ENCODE data around the gene RAE1.
A peak's percentile ranks its signal among the peaks of the same experiment; 100 is the strongest.
"Not testable (repeated sequence)": the region's sequence is repeated elsewhere in the genome, so short reads cannot be mapped to it uniquely, and the experiment has no call there.

Gene RAE1

DNA sequence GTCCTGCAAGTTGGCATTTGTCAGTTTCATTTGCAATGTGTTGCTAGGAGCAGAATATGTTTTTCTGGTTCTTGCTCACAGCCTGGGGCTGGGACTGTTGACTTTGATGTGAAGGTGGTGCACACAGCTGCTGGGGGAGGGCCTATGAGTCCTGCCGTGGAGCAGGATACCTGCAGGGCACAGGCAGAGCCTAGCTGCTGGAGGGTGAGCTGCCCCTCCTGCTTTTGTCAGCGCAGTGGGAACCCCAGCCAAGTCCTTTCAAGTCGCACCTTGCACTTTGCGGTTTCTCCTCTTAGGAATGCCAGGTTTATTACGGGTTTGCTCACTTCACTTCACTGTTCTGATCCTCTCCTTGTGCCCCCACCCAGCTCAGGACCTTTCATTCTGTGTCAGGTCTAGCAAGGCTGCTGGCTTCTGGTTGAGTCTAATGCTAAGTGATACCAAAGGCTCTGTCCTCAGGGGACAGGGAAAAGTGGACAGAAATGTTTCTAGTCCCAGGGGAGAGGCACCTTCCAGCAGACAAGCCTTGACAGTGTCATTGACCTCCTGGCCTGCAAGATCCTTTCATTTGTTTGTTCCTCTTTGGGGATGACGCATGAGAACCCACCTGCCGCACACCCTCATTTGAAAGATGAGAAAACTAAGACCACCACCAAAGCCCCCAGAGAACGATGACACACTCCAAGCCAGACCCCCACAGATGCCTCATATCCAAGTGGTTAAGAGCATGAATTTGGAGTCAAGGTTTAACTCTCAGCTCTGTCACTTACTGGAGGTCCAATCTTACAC lies 24.2 kb upstream of the RAE1 start:
- no peak for DNase-seq

DNA sequence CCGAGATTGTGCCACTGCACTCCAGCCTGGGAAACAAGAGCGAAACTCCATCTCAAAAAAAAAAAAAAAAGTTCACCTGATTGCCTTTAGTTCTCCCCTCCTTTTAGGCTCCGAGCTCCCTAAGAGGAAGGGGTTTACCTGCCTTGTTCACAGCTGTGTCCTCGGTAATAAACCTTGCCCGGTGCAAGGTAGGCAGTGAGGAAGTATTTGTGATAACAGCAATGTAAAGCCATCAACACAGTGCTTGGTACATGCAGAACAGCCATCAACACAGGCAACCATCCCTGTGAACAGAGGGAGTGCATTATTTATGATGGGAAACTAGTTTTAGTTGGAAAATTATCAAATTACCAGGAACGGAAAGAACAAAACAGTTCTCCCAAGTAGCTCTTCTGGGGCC lies 23.2 kb upstream of the RAE1 start:
- DNase-seq = no peak

- no peak for DNase-seq
Measured at GRCh38 chr20:57329608-57330221, 21.3 kb upstream of the RAE1 start, which contains the start of gene SPO11. TSS of gene SPO11 (plus strand) at chr20:57329803. CDS start at chr20:57329868, 65 bp downstream.

DNA sequence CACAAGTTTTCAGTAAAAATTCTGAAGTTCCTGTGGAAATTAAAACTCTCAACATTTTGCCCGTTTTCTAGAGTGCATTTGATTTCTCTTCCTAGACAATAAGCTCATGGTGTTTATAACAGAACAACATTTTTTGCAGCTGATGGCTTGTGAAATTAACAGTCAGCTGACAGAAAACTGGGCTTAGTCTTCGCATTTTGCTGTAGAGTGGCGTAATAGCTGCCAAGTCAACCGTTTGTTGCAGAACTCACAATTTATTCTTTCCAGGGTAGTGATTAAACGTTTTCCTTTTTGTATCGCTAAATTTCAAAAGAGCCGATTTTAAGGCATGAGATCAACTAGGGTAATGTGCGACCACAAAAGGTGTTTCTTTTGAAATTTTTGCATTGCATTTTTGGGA lies 20.1 kb upstream of the RAE1 start:
- no peak for DNase-seq

DNA sequence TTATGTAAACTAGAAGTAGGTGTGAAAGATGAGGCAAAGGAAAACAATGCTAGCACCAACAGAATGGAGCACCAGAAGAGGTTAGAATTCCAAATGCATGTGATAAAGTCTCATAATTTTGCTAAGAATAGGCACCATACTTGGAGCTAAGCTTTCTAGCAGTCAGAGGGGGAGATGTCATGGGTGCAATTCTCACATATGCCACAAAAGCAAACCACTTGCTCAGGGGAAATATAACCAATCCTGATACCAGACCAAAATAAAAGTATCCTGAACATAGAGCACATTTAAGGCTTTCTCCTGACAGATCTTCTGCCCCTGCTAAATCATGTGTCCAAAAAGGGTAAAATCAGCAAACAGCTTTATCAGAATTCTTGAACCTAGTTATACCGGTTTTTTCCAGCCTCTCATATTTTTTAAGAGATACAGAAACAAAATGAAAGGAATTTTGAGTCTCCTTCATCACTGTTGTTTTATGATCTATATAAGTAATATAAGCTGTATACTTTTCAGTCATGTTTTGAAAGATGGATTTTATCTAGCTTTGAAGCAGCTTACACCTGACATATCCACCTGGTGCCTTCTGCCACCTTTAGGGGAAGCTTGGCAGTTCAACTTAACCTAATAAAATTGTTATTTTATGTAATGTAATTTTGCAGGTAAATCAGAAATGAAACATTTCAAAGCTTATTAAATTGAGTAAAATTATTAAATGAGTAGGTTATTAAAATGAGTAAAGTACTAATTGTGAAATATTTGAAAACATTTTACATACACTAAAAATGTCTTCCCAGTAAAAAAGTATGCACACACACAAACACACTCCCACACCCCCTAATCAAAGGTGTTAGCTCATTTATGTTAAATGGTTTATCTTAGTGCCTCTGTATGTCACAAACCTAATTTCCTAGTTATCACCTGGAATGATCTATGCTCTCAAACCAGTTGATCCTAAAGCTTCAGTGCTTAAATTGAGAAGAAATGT lies 18.7 kb upstream of the RAE1 start:
- no peak for DNase-seq

DNA sequence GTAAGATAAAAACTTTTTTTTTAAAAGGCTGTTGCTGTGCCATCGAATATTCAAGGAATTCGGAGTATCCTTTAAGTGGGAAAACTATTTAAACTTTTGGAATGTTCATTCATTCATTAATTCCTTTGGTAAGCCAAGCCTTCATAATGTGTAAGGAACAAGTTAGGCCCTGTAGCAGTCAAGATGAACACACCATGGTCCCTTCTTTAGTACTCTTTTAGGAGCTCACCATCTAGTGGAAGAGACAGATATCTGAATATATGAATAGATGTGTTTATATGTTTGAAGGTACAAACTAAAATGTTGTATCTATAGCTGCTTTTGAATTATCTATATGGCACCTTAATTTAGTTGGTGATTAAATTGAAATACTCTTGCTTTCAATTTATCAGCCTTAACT lies 15.7 kb upstream of the RAE1 start:
- DNase-seq = no peak

DNA sequence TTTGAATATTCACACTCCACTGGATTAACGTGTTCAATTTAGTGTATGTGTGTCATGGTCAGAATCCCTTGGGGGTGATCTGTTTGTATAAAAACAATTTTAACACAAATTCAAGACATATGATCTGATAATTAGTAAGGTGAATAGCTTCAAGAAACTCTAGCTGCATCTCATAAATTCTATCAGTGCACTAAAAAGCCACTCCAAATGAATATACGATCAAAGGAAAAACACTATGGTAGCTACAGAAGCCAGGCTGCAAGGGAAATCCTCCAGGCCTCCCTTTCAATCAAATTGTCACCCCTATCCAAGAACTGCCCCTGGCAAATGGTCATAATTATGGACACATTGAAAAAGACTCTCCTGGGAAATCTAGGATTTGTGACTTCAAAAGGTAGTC lies 9.4 kb upstream of the RAE1 start:
- DNase-seq = no peak

- no peak for DNase-seq
Measured at GRCh38 chr20:57342829-57343228, 8.2 kb upstream of the RAE1 start.

GRCh38 chr20:57346477-57346876 lies 4.6 kb upstream of the RAE1 start:
- DNase-seq = peak; percentile 35

GRCh38 chr20:57347393-57347792 lies 3.7 kb upstream of the RAE1 start:
- no peak for DNase-seq

DNA sequence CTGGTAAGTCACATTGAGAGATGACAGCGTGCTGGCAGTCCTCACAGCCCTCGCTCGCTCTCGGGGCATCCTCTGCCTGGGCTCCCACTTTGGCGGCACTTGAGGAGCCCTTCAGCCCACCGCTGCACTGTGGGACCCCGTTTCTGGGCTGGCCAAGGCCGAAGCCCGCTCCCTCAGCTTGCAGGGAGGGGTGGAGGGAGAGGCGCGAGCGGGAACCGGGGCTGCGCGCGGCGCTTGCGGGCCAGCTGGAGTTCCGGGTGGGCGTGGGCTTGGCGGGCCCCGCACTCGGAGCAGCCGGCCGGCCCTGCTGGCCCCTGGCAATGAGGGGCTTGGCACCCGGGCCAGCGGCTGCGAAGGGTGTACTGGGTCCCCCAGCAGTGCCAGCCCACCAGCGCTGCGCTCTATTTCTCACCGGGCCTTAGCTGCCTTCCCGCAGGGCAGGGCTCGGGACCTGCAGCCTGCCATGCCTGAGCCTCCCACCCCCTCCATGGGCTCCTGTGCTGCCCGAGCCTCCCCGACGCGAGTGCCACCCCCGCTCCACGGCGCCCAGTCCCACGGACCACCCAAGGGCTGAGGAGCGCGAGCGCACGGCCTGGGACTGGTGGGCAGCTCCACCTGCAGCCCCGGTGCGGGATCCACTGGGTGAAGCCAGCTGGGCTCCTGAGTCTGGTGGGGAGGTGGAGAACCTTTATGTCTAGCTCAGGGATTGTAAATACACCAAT lies 2.7 kb upstream of the RAE1 start:
- DNase-seq = not testable (repeated sequence)

- DNase-seq = not testable (repeated sequence)
Measured at GRCh38 chr20:57348922-57349574, 2.0 kb upstream of the RAE1 start.

DNA sequence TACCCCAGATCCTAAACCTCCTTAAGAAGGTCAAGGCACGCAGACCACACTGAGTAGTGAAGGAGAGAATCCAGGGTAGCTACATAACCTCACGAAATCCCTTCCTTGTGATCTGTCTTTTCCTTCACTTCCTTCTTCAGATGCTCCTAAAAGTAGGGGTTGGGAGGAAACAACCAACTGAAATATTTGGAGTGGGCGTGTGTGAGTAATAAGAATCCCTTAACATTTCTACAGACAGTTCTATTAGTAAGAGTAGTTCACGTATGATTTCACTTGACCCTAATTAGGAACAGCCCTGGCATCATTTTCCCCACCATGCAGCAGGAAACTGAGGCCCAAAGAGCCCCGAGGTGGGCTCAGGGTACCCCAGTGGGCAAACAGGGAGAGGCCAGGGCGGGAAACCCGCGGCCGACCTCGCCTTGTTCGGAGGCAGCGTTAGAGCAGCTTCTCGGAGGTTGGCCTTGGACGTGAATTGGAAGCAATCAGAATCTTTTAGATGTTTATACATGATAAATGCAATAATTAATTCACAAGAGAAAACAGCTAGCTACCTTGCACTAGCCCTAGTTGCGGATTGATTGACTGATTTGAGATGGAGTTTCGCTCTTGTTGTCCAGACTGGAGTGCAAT lies 859 bp upstream of the RAE1 start:
- no peak for DNase-seq

DNA sequence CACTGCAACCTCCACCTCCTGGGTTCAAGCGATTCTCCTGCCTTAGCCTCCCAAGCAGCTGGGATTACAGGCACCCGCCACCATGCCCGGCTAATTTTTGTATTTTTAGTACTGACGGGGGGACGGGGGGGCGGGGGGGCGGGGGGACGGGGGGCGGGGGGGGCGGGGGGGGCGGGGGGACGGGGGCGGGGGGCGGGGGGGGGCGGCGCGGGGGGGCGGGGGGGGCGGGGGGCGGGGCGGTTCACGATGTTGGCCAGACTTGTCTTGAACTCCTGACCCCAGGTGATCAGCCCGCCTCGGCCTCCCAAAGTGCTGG lies 371 bp upstream of the RAE1 start:
- DNase-seq = not testable (repeated sequence)

DNA sequence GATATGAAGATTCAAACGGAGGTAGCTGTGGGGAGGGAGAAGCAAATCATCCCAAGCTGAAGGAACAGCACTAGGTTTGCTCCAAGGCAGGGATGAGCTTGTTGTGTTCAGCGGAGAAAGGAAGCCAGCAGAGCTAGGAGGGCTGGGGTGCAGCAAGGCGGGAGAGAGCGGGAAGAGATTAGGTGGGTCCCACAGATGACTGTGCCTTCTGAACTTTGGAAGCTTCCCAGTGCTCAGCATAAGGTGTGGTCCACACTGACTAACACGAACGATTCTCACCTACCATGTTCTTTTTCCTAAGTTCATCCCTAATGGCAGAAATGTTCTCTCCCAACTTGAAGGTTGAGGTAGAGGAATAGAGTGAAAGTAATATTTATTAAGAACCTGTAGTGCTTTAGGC lies 1.2 kb downstream of the RAE1 start:
- no peak for DNase-seq

DNA sequence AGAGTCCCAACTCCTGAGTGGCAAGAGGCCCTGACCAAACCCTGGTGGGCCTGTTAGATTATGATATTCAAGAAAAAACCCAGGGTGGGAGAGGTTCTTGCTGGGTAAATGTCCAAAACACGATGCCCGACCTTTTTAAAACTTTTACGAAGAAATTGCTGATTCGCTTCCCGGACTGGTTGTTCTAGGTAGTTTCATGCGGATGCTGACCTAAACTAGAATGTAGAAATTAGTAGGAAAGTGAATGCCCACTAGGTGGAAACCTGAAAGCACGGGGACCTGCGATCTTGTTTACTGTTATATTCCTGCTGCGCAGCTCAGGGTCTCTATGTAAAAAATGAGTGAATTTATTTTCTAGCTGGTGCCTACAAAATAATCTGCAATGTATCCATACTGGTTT lies 2.3 kb downstream of the RAE1 start:
- DNase-seq = no peak

GRCh38 chr20:57361517-57361916 lies 10.5 kb downstream of the RAE1 start:
- no peak for DNase-seq

DNA sequence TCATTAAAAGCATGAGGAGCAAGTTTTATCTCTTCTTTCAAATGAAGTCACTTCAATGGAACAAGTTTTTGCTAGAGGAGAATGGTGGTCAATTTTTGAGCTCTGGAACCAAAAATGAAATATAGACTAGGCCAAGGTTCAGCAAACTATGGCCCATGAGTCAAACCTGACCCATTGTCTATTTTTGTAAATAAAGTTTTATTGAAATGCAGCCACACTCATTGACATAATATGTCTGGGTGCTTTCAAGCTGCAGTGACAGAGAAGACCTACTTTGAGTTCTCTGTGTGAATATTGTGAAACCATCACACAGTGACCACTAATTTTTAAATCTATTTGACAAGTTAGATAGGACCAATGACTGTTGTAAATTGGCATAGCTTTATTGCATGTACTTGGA lies 13.4 kb downstream of the RAE1 start:
- no peak for DNase-seq

DNA sequence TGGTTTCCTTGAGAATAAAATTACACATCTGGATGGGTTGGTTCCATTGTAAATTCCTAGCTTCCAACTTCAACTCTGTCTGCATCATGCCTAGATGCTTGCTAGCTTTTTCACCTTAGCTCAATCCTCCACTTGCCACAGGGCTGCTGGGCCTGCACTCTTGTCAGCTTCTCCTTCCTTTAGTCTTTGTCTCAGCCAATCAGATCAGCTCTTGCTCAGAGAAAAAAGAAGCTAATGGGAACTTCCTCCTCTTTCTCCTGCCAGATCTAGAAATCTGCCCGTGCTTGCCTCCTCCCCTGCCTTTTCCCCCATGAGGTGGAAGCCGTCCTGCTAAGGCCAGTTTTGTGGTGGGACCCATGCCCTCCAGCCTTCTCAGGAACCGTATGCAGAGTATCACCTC lies 18.5 kb downstream of the RAE1 start:
- DNase-seq = no peak

DNA sequence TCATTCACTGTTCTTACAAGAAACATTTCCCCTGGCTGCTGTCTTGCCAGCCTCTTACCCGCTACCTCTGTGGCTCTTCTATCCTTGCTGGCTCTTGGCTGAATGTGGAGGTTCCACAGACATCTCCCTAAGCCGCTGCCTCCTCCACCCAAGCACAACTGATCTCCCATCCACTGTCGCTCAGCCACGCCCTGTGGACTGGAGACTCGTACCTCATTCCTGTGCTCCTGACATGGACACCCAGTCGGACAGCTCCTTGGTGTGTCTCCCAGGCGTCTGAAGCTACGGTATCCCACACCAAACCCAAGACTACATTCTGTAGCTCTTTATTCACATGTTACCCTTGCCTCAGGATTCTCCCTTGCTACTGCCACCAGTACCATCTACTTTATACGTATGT lies 19.3 kb downstream of the RAE1 start:
- no peak for DNase-seq

DNA sequence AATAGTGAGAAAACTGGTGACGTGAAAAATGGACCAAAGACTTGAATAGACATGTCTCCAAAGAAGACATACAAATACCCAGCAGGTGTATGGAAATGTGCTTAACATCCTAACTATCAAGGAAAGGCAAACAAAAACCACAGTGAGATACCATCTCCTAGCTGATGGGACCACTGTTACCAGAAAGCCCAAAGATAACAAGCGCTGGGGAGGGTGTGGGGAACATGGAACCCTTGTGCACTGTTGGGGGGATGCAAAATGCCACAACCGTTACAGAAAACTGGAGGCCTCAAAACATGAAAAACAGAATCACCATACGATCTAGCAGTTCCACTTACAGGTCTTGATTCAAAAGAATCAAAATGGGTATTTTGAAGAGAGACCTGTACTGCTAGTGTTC lies 20.3 kb downstream of the RAE1 start:
- no peak for DNase-seq

GRCh38 chr20:57372157-57372556 lies 21.1 kb downstream of the RAE1 start:
- no peak for DNase-seq

All from activated effector memory CD4-positive, alpha-beta T cell treated with Interleukin-2 at 50 U/mL for 16 hours (primary cell).